OCI-LY3 (cell line): ENCODE results near the gene CTPS2.

Source experiments
- CTCF ChIP-seq: fragments of 200-600, 300-600 bp; sonication (generic); IDR thresholded peaks from 2 replicates; pipeline ENCODE4 v1.5.1; 2014; ENCODE audit warnings: antibody characterized with exemption, low read length, low read depth
- EZH2phosphoT487 ChIP-seq: fragments of 200-600 bp; shearing (Covaris generic); IDR thresholded peaks from 2 replicates; pipeline ENCODE4 v1.6.1; 2018; ENCODE audit warnings: antibody characterized with exemption, mixed run types, low read depth

DNA sequence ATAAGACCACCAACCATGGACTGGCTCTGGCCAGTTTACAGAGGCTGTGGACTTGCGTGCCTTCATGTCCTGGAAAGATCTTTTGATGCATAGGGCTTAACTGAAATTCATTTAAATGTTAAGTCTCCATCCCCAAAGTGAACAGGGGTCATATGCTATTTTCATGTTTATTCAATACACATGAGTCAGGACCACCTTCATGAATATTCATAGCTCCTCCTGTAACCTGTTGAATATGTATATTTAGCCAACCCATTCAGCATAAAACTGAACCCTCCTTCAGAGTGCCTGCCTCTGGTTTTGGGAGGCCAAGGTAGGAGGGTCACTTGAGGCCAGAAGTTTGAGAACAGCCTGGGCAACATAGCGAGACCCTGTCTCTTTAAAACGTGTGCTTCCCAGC, 7.1 kb downstream of the CTPS2 start:
- TF ChIP-seq CTCF: no peak
- no peak for TF ChIP-seq EZH2phosphoT487
